ENCODE measurements around the gene HECW1.
A peak's percentile ranks its signal among the peaks of the same experiment; 100 is the strongest.
"Not testable (repeated sequence)": the region's sequence is repeated elsewhere in the genome, so short reads cannot be mapped to it uniquely, and the experiment has no call there.

Gene HECW1

GRCh38 chr7:43577485-43577951 is 465.1 kb downstream of the HECW1 start:
- Mint-ChIP-seq H3K27ac (no peak overlapping the region), H3K27me3 (peaks cover 15% of the 10 kb centered on the region), H3K9me3 (no peaks in the 10 kb centered on the region), H3K4me3 (no peak overlapping the region), H3K36me3 (ENCODE audit: low read depth) (no peaks in the 10 kb centered on the region), H3K4me1 (ENCODE audit: low read depth) (peaks cover 12% of the 10 kb centered on the region)

DNA sequence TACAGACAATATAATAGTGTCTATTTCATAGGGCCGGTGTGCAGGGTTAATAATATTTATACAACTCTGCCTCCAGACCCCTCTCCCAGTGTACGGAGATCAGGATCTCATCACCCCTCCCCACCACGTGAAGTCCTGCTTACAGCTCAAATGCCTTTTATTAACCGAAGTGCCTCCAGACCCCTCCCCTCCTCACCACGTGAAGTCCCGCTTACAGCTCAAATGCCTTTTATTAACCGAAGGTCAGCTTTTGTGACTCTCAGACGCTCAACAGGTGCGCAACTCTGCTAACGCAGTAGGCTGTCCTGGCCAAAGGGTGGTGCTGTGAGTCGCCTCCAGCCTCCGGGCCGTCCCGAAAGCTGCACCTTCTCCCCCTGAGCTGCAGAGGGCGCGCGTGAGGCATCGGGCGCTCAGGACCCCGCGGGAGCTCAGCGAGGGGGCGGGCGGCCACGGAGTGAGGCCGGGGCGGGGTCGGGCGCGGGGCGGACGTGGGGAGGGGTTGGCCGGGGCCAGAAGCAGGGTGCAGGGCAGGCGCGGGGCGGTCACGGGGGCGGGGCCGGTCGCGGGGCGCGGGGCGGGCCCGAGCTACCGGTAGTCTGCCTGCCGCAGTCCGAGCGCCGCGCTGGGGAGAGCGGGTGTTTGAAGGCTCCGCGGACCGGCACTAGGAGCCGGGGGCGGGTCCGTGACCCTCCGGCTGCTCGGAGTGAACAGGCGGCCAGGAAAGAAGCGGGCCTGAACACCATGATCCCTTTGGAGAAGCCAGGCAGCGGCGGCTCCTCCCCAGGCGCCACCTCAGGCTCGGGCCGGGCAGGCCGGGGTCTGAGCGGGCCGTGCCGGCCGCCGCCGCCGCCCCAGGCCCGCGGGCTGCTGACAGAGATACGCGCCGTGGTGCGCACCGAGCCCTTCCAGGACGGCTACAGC is 470.3 kb downstream of the HECW1 start, which contains the start of gene STK17A:
Gene STK17A (plus strand): TSS at position 606 of the 921 bp plus-strand sequence. CDS start 136 bp downstream, at position 742.
- no peaks in the 10 kb centered on the region for H3K9me3 Mint-ChIP-seq
- peaks cover 15% of the 10 kb centered on the region for H3K27me3 Mint-ChIP-seq
- peak within 1 kb of the TSS; percentile 96 for H3K27ac Mint-ChIP-seq
- H3K36me3 Mint-ChIP-seq (ENCODE audit: low read depth): no peaks in the 10 kb centered on the region
- peaks cover 31% of the 10 kb centered on the region for H3K4me1 Mint-ChIP-seq (ENCODE audit: low read depth)
- peak within 1 kb of the TSS; percentile 94 for H3K4me3 Mint-ChIP-seq

DNA sequence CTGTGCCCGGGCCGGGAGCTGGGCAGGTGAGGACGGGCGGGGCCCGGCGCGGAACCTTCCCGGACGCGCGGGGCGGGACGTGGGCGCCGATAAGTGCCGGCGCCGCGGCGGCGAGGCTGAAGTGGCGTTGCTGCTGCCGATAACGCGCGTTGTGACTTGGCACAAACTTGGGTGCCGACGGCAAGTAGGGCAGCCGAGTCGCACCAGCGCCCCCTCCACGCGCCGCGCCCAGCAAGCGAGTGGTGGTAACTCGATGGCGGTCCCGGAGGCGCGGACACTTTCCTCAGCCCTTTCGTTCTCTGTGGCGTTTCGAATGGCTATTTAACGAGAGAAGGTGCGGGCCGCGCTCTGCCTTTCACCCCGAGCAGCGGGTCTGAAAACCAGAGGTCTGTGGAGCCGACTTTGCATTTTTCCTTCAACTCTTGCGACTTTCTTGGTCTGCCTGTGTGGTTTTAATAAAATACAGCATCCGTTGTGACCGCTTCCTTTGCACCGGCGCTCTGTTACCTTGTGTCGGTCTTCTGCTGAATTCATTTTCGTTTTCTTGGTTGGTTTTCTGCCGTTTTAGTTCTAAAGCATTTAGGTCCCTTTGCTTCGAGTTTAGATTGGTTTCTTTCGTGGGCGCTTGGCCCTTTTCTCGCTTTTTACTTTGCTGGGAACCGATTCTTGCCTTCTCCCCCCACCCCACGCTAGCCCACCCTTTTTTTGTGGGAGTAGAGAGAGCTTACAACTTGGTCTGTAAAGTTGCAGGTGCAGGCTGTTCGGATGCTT is 471.2 kb downstream of the HECW1 start:
- Mint-ChIP-seq H3K27me3 (peaks cover 15% of the 10 kb centered on the region), H3K4me3 (peak overlapping the region; percentile 94), H3K27ac (peak overlapping the region; percentile 96), H3K4me1 (ENCODE audit: low read depth) (peaks cover 38% of the 10 kb centered on the region), H3K9me3 (no peaks in the 10 kb centered on the region), H3K36me3 (ENCODE audit: low read depth) (no peaks in the 10 kb centered on the region)

DNA sequence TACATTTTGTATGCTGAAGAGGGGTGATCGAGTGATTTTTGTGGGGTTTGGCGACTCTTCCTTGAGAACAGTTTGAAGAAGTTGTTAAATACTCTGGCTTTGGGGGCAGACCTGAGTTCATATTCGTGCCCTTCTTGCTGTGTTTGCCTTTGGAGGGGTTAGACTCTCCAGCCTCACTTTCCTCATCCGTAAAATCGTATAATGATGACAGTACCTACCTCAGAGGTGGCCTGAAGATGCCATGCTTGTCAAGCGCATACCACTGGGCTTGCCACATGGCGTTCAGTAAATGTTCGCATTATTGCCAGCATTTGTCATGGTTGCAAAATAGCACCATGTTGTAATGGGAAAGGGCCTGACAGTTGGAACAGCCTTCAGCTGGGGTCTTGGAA is 471.7 kb downstream of the HECW1 start:
- Mint-ChIP-seq H3K27me3 (peaks cover 15% of the 10 kb centered on the region), H3K36me3 (ENCODE audit: low read depth) (no peaks in the 10 kb centered on the region), H3K9me3 (no peaks in the 10 kb centered on the region), H3K4me1 (ENCODE audit: low read depth) (peaks cover 44% of the 10 kb centered on the region), H3K27ac (peak overlapping the region; percentile 96), H3K4me3 (peak overlapping the region; percentile 94)

DNA sequence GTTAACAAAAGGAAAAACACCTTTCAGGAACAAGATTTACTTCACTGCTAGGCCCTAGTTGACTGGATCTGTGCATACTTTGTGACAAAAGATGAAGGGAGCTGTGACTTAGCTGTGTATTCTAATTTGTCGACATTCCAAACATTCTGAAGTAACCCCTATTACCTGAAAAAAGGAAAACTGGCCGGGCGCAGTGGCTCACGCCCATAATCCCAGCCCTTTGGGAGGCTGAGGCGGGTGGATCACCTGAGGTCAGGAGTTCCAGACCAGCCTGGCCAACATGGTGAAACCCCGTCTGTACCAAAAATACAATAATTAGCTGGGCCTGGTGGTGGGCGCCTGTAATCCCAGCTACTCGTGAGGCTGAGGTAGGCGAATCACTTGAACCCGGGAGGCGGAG is 472.3 kb downstream of the HECW1 start:
- peak overlapping the region; percentile 94 for H3K4me3 Mint-ChIP-seq
- peaks cover 49% of the 10 kb centered on the region for H3K4me1 Mint-ChIP-seq (ENCODE audit: low read depth)
- peaks cover 15% of the 10 kb centered on the region for H3K27me3 Mint-ChIP-seq
- peak overlapping the region; percentile 96 for H3K27ac Mint-ChIP-seq
- not testable (repeated sequence) for H3K36me3 Mint-ChIP-seq (ENCODE audit: low read depth); H3K9me3 Mint-ChIP-seq

GRCh38 chr7:43585562-43585961 is 473.1 kb downstream of the HECW1 start:
- Mint-ChIP-seq H3K36me3 (ENCODE audit: low read depth) (no peaks in the 10 kb centered on the region), H3K4me1 (ENCODE audit: low read depth) (peaks cover 58% of the 10 kb centered on the region), H3K9me3 (no peaks in the 10 kb centered on the region)

DNA sequence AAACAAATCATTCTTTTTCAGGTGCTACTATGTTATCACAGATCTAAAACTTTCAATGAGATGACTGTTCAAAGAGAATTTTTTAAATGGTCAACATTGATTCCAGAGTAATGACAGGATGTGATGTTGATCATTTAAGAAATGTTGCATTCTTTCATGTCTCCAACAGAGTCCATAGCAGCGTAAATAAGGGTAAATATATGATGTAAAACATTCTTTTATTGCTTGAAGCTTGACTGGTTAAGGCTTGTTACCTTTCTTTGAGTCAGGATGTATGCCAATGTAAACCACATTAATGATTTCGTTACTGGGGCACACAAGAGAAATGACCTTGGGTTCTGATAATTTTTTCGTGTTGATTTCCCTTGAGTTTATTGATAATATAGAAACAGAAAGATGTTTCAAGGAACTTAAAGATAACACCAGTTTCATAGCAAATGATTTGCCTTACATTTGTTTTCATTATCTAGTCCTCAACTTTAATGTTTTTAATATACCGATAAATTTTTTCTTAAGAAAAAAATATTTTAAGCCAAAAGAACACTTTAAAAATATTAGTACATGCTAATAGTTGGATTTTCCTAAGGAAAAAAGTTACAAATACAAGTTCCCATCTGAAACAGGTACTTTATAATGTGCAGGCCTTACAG is 473.9 kb downstream of the HECW1 start:
- peak overlapping the region; percentile 87 for H3K27ac Mint-ChIP-seq
- no peaks in the 10 kb centered on the region for H3K36me3 Mint-ChIP-seq (ENCODE audit: low read depth)
- peaks cover 66% of the 10 kb centered on the region for H3K4me1 Mint-ChIP-seq (ENCODE audit: low read depth)
- H3K9me3 Mint-ChIP-seq: no peaks in the 10 kb centered on the region
- H3K27me3 Mint-ChIP-seq: peaks cover 8% of the 10 kb centered on the region
- H3K4me3 Mint-ChIP-seq: peak overlapping the region; percentile 94

More at GRCh38 chr7:43585562-43585961, 473.1 kb downstream of the HECW1 start:
- Mint-ChIP-seq H3K27me3 (peaks cover 15% of the 10 kb centered on the region), H3K4me3 (peak overlapping the region; percentile 94), H3K27ac (peak overlapping the region; percentile 87)

DNA sequence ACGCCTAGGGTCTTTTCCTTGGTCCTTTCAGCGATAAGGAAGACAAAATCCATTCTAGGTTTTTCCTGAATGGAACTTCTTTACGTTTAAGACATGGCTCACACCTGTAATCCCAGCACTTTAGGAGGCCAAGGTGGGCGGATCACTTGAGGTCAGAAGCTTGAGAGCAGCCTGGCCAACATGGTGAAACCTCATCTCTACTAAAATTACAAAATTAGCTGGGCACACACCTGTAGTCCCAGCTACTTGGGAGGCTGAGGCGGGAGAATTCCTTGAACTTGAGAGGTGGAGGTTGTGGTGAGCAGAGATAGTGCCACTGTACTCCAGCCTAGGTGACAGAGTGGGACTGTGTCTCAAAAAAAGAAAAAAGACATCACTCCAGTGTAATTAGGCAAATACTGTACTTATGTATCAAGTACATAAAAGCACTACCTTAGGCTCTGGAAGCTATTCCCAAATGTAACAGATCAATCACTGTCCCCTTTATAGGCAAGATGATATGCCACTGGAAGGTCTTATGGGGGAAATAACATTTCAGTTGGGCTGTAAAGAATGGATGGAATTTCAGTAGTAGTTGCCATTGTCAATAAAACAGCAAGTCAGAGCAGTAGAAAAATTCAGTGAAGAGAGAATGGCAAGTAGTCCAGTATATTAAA is 476.2 kb downstream of the HECW1 start:
- Mint-ChIP-seq H3K4me3 (peak overlapping the region; percentile 48), H3K36me3 (ENCODE audit: low read depth) (peaks cover 4% of the 10 kb centered on the region), H3K4me1 (ENCODE audit: low read depth) (peaks cover 76% of the 10 kb centered on the region), H3K27me3 (no peaks in the 10 kb centered on the region), H3K9me3 (no peaks in the 10 kb centered on the region), H3K27ac (peak overlapping the region; percentile 66)

DNA sequence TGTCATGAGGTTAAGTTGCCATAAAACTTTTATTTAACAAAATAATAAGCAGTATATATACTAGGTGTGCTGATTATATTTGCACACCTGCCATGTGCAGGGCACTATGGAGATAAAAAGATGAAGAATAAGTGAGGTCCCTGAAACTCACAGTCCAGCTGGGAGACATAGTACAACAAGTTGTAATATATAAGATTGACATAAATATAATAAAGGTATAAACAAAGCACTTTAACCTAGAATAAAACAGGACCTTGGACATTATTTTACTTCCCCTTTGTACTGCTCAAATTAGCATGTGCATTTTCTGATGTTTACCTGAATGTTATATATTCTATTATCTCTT is 476.7 kb downstream of the HECW1 start:
- H3K36me3 Mint-ChIP-seq (ENCODE audit: low read depth): peaks cover 4% of the 10 kb centered on the region
- H3K27me3 Mint-ChIP-seq: no peaks in the 10 kb centered on the region
- peak overlapping the region; percentile 49 for H3K27ac Mint-ChIP-seq
- peaks cover 81% of the 10 kb centered on the region for H3K4me1 Mint-ChIP-seq (ENCODE audit: low read depth)
- peak overlapping the region; percentile 11 for H3K4me3 Mint-ChIP-seq
- H3K9me3 Mint-ChIP-seq: no peaks in the 10 kb centered on the region

DNA sequence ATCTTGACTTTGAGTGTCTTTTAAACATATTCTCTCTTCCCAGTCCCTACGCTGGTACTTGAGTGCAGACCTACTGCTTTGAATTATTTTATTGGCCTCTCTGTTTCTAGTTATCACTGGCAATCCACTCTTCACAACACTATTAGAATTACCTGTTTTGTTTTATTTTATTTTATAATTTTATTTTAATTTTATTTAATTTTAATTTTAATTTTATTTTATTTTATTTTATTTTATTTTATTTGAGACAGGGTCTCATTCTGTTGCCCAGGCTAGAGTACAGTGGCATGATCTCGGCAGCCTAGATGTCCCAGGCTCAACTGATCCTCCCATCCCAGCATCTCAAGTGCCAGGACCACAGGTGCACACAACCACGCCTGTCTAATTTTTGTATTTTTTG is 477.3 kb downstream of the HECW1 start:
- Mint-ChIP-seq H3K4me1 (ENCODE audit: low read depth) (peaks cover 88% of the 10 kb centered on the region), H3K27ac (peak overlapping the region; percentile 66), H3K36me3 (ENCODE audit: low read depth) (peaks cover 4% of the 10 kb centered on the region), H3K27me3 (no peaks in the 10 kb centered on the region), H3K4me3 (peak overlapping the region; percentile 21), H3K9me3 (no peaks in the 10 kb centered on the region)

DNA sequence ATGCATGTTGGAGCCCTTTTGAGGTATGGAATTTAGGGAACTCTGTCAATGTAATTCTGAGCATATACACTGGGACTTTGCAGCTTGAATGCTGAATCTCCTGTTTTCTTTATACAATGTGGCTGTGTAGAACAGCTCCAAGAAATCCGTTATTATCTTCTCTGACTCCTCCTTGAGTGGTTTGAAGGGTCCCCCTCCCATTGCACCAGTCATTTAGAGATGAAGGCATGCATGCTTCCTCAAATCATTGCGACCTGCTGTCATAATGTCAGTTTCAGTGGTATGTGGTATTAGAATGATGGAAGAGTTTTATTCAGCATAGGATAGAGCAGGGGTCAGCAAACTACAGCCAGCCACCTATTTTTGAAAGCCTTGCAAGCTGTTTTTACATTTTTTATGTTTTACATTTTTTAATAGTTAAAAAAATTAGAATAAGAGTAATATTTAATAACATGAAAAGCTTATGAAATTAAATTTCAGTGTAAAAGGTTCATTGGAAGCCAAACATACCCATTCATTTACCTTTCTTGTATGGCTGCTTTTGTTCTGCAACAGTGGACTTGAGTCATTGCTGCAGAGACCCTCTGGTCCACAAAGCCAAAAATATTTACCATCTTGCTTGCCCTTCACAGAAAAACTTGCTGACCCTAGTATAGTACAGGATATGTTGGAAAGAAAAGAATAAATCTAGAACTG is 478.6 kb downstream of the HECW1 start:
- Mint-ChIP-seq H3K9me3 (no peaks in the 10 kb centered on the region), H3K4me3 (peak overlapping the region; percentile 70), H3K36me3 (ENCODE audit: low read depth) (peaks cover 9% of the 10 kb centered on the region), H3K27ac (peak overlapping the region; percentile 87), H3K4me1 (ENCODE audit: low read depth) (peaks cover 90% of the 10 kb centered on the region), H3K27me3 (no peaks in the 10 kb centered on the region)

DNA sequence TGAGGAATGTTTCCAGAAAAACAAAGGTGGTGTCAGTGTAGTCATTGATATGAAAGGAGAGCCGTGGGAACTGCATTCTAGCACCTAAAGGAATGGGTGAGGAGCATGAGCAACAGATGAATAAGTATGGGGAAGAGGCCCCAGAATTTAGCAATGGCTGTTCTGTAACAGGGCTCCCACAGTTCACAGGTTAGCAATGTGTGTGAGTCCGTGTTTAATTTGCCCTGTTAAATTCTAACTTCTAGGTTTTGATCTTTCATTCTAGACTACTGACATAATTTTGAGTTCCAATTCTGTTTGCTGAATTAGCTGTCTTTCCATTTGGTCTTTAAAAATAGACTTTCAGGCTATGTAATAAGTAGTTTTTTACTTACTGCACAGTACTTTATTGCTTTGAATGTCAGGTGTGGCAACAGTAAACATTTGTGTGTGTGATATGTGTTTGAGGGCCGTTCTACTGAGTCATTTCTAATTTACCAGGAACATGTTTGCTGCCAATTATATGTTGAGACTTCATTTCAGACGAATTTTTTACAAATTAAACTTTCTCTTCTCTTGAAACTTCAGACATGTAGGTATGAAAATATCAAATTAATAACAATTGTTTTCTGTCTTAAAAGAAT is 479.2 kb downstream of the HECW1 start:
- H3K27me3 Mint-ChIP-seq: no peaks in the 10 kb centered on the region
- H3K27ac Mint-ChIP-seq: peak overlapping the region; percentile 87
- H3K4me3 Mint-ChIP-seq: peak overlapping the region; percentile 34
- no peaks in the 10 kb centered on the region for H3K9me3 Mint-ChIP-seq
- H3K36me3 Mint-ChIP-seq (ENCODE audit: low read depth): peaks cover 13% of the 10 kb centered on the region
- peaks cover 90% of the 10 kb centered on the region for H3K4me1 Mint-ChIP-seq (ENCODE audit: low read depth)

DNA sequence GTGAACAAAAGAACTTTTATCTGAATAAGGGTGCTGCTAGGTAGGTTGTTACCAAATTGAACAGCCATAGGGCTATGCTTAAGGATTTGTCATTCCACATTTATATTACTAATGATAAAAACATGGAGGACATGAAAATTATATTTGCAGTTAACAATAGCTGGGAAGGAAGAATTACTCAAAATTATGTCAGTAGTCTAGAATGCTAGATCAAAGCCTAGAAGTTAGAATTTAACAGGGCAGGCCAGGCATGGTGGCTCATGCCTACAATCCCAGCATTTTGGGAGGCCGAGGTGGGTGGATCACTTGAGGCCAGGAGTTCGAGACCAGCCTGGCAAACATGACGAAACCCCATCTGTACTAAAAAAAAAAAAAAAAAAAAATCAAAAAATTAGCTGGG is 479.9 kb downstream of the HECW1 start:
- H3K27ac Mint-ChIP-seq: peak overlapping the region; percentile 87
- no peaks in the 10 kb centered on the region for H3K27me3 Mint-ChIP-seq
- H3K4me1 Mint-ChIP-seq (ENCODE audit: low read depth): peaks cover 90% of the 10 kb centered on the region
- H3K4me3 Mint-ChIP-seq: peak overlapping the region; percentile 34
- H3K36me3 Mint-ChIP-seq (ENCODE audit: low read depth): peaks cover 17% of the 10 kb centered on the region
- H3K9me3 Mint-ChIP-seq: no peaks in the 10 kb centered on the region
